GM23338 (cell line): ENCODE measurements around the gene ACTRT1. TPM values are rescaled to one million over a fixed set of nuclear protein-coding genes. Genes with fewer than 3 reads are reported as not detected.

ENCODE experiments used
- ATAC-seq: fragments of 200-7000 bp; cut with Tn5 transposase; 3 replicates; pipeline ENCODE4 v1.9.1; 2020
- DNase-seq: peaks from one replicate; pipeline ENCODE4 v3.0.0-alpha.2; 2015; ENCODE audit warnings: low spot score
- H2AFZ ChIP-seq: fragments of 200-600 bp; sonication (generic); 2 replicates; pipeline ENCODE4 v1.8.0; 2016; ENCODE audit warnings: antibody characterized with exemption, mild to moderate bottlenecking, moderate library complexity
- H3F3A ChIP-seq: fragments of 200-600 bp; sonication (generic); replicated peaks from 2 replicates; pipeline ENCODE4 v1.8.0; 2017; ENCODE audit warnings: antibody characterized with exemption, mixed run types, low read depth
- H3K27ac ChIP-seq: fragments of 200-600 bp; sonication (generic); 2 replicates; pipeline ENCODE4 v1.6.1; 2016; ENCODE audit warnings: low read depth
- H3K27me3 ChIP-seq: fragments of 200-600 bp; sonication (generic); 2 replicates; pipeline ENCODE4 v1.8.0; 2016; ENCODE audit warnings: mild to moderate bottlenecking, mixed run types, moderate library complexity; ENCODE audit not compliant: insufficient read depth
- H3K36me3 ChIP-seq: fragments of 200-600 bp; sonication (generic); 2 replicates; pipeline ENCODE4 v1.8.0; 2016; ENCODE audit warnings: mild to moderate bottlenecking; ENCODE audit not compliant: insufficient read depth
- H3K4me1 ChIP-seq: fragments of 200-600 bp; sonication (generic); 2 replicates; pipeline ENCODE4 v1.8.0; 2016; ENCODE audit warnings: mild to moderate bottlenecking, moderate library complexity; ENCODE audit not compliant: insufficient read depth
- H3K4me2 ChIP-seq: fragments of 200-600 bp; sonication (generic); 2 replicates; pipeline ENCODE4 v1.7.1; 2017; ENCODE audit warnings: mixed run types
- H3K4me3 ChIP-seq: fragments of 200-600 bp; sonication (generic); 2 replicates; pipeline ENCODE4 v1.6.1; 2016; ENCODE audit warnings: mixed run types
- H3K79me2 ChIP-seq: fragments of 200-600 bp; sonication (generic); replicated peaks from 2 replicates; pipeline ENCODE4 v1.8.0; 2017; ENCODE audit warnings: mild to moderate bottlenecking; ENCODE audit not compliant: insufficient read depth
- H3K9me2 ChIP-seq: fragments of 200-600 bp; sonication (generic); 2 replicates; pipeline ENCODE4 v1.8.0; 2017; ENCODE audit not compliant: insufficient read depth
- H4K20me1 ChIP-seq: fragments of 200-600 bp; sonication (generic); replicated peaks from 2 replicates; pipeline ENCODE4 v1.8.0; 2017; ENCODE audit warnings: mild to moderate bottlenecking; ENCODE audit not compliant: insufficient read depth
- H3K27ac Mint-ChIP-seq: 2 replicates; pipeline ENCODE4 v1.8.0; 2020; ENCODE audit warnings: inconsistent platforms, mild to moderate bottlenecking, moderate library complexity, mixed read lengths
- H3K27me3 Mint-ChIP-seq: 3 replicates; pipeline ENCODE4 v1.8.0; 2022; ENCODE audit warnings: low read depth, mild to moderate bottlenecking, moderate library complexity, mixed read lengths, inconsistent platforms; ENCODE audit not compliant: insufficient read depth, poor library complexity
- H3K36me3 Mint-ChIP-seq: 3 replicates; pipeline ENCODE4 v1.8.0; 2021; ENCODE audit warnings: low read depth, mild to moderate bottlenecking, inconsistent platforms, moderate library complexity, mixed read lengths
- H3K4me1 Mint-ChIP-seq: 3 replicates; pipeline ENCODE4 v1.8.0; 2020; ENCODE audit warnings: mild to moderate bottlenecking, inconsistent platforms, mixed read lengths
- H3K4me3 Mint-ChIP-seq: 3 replicates; pipeline ENCODE4 v1.8.0; 2021; ENCODE audit warnings: moderate library complexity, mild to moderate bottlenecking, inconsistent platforms, mixed read lengths
- H3K9me3 Mint-ChIP-seq: 3 replicates; pipeline ENCODE4 v1.8.0; 2020; ENCODE audit warnings: moderate library complexity, mild to moderate bottlenecking, inconsistent platforms, mixed read lengths
- CREB1 ChIP-seq: fragments of 250-450 bp; sonication (Bioruptor Pico); IDR thresholded peaks from 2 replicates; pipeline ENCODE4 v1.5.0; 2020; ENCODE audit warnings: low read depth, mild to moderate bottlenecking, moderate library complexity
- EZH2 ChIP-seq: fragments of 200-600 bp; sonication (generic); IDR thresholded peaks from one replicate; pipeline ENCODE4 v1.8.0; 2017; ENCODE audit warnings: antibody characterized with exemption, mild to moderate bottlenecking, low read depth; ENCODE audit not compliant: unreplicated experiment
- EZH2phosphoT487 ChIP-seq: fragments of 200-600 bp; sonication (generic); IDR thresholded peaks from one replicate; pipeline ENCODE4 v1.8.1; 2018; ENCODE audit warnings: antibody characterized with exemption; ENCODE audit not compliant: unreplicated experiment
- JUNB ChIP-seq: IDR thresholded peaks from one replicate; pipeline ENCODE4 v1.6.1; 2016; ENCODE audit warnings: antibody characterized with exemption; ENCODE audit not compliant: unreplicated experiment
- NANOG ChIP-seq: IDR thresholded peaks from 2 replicates; pipeline ENCODE4 v1.6.1; 2016; ENCODE audit warnings: antibody characterized with exemption, borderline replicate concordance
- POLR2AphosphoS5 ChIP-seq: IDR thresholded peaks from 2 replicates; pipeline ENCODE4 v1.6.1; 2016; ENCODE audit warnings: antibody characterized with exemption, low read depth
- STAT1 ChIP-seq: IDR thresholded peaks from one replicate; pipeline ENCODE4 v1.6.1; 2016; ENCODE audit warnings: antibody characterized with exemption; ENCODE audit not compliant: unreplicated experiment
- ZNF114 ChIP-seq: fragments of 250-450 bp; sonication (Bioruptor Pico); IDR thresholded peaks from 2 replicates; pipeline ENCODE4 v1.5.0; 2020; ENCODE audit warnings: mild to moderate bottlenecking, moderate library complexity
- ZNF331 ChIP-seq: fragments of 250-450 bp; sonication (Bioruptor Pico); IDR thresholded peaks from 2 replicates; pipeline ENCODE4 v1.5.0; 2020; ENCODE audit warnings: low read depth, mild to moderate bottlenecking, moderate library complexity
- polyA plus RNA-seq: library from polyadenylated mRNA; unstranded; fragments of >200 nt; fragmentation: Nextera tagmentation; extraction: Ambion mirVana; gene quantifications from 2 replicates; pipeline ENCODE4 v1.2.1, GENCODE V29; 2016
- total RNA-seq: library from RNA; depleted of rRNA; stranded (reverse); fragments of >200 nt; shearing (Covaris generic); gene quantifications from 2 replicates; pipeline ENCODE4 v1.2.3, GENCODE V29; 2014
- TF ChIP-seq, protein P1 (sequence below), 2 experiments: fragments of 200-600 bp in 1 of 2; sonication (generic) in 1 of 2; conservative IDR thresholded peaks; 2 replicates each; pipeline versions ENCODE4 v1.5.1 to v1.6.1; 2016 to 2017; ENCODE audit warnings: antibody characterized with exemption in 2 of 2, low read depth in 2 of 2, mild to moderate bottlenecking in 2 of 2, moderate library complexity in 1 of 2
- TF ChIP-seq, protein P2 (sequence below): IDR thresholded peaks from one replicate; pipeline ENCODE4 v1.6.1; 2018; ENCODE audit warnings: antibody characterized with exemption; ENCODE audit not compliant: unreplicated experiment
- TF ChIP-seq, protein P3 (sequence below): fragments of 250-450 bp; sonication (Bioruptor Pico); IDR thresholded peaks from 2 replicates; pipeline ENCODE4 v1.5.0; 2020; ENCODE audit warnings: mild to moderate bottlenecking, moderate library complexity
- TF ChIP-seq, protein P4 (sequence below): IDR thresholded peaks from 2 replicates; pipeline ENCODE4 v1.6.1; 2016; ENCODE audit warnings: antibody characterized with exemption

The ACTRT1 gene
- total and polyA plus RNA-seq, 2 experiments from 2014 or later = not detected

DNA sequence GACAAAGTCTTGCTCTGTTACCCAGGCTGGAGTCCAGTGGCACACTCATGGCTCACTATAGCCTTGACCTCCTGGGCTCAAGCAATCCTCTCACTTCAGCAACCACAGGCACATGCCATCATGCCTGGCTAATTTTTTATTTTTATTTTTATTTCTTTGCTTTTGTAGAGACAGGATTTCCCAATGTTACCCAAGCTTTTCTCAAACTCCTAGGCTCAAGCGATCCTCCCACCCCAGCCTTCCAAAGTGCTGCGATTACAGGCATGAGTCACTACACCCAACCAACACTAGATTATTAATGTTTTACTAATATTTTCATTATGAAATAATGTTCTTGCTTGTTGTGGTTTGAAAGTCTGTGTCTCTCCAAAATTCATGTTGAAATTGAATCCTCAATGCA is 5.2 kb upstream of the ACTRT1 start:
- H3K27me3 ChIP-seq = no peaks in the 10 kb centered on the region
- no peak for DNase-seq
- no peaks in the 10 kb centered on the region for H3K4me1 ChIP-seq
- Mint-ChIP-seq H3K4me3 (no peak overlapping the region), H3K27ac (no peak overlapping the region), H3K9me3 (no peaks in the 10 kb centered on the region; the same call in 2 of the 3 replicates), H3K36me3 (no peaks in the 10 kb centered on the region), H3K27me3 (peaks cover 1% of the 10 kb centered on the region), H3K4me1 (no peaks in the 10 kb centered on the region)
- TF ChIP-seq POLR2AphosphoS5 (no peak), ZNF114 (no peak), NANOG (no peak), EZH2 (no peak), STAT1 (no peak), JUNB (no peak), ZNF331 (CRISPR knock-in tag) (no peak), EZH2phosphoT487 (no peak), CREB1 (no peak)
- TF ChIP-seq, protein P1, sequence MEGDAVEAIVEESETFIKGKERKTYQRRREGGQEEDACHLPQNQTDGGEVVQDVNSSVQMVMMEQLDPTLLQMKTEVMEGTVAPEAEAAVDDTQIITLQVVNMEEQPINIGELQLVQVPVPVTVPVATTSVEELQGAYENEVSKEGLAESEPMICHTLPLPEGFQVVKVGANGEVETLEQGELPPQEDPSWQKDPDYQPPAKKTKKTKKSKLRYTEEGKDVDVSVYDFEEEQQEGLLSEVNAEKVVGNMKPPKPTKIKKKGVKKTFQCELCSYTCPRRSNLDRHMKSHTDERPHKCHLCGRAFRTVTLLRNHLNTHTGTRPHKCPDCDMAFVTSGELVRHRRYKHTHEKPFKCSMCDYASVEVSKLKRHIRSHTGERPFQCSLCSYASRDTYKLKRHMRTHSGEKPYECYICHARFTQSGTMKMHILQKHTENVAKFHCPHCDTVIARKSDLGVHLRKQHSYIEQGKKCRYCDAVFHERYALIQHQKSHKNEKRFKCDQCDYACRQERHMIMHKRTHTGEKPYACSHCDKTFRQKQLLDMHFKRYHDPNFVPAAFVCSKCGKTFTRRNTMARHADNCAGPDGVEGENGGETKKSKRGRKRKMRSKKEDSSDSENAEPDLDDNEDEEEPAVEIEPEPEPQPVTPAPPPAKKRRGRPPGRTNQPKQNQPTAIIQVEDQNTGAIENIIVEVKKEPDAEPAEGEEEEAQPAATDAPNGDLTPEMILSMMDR (conservative IDR thresholded peaks at IDR 0.05; ENCODE audit: low read depth in 2 of 2) = no peak
- TF ChIP-seq, protein P2, sequence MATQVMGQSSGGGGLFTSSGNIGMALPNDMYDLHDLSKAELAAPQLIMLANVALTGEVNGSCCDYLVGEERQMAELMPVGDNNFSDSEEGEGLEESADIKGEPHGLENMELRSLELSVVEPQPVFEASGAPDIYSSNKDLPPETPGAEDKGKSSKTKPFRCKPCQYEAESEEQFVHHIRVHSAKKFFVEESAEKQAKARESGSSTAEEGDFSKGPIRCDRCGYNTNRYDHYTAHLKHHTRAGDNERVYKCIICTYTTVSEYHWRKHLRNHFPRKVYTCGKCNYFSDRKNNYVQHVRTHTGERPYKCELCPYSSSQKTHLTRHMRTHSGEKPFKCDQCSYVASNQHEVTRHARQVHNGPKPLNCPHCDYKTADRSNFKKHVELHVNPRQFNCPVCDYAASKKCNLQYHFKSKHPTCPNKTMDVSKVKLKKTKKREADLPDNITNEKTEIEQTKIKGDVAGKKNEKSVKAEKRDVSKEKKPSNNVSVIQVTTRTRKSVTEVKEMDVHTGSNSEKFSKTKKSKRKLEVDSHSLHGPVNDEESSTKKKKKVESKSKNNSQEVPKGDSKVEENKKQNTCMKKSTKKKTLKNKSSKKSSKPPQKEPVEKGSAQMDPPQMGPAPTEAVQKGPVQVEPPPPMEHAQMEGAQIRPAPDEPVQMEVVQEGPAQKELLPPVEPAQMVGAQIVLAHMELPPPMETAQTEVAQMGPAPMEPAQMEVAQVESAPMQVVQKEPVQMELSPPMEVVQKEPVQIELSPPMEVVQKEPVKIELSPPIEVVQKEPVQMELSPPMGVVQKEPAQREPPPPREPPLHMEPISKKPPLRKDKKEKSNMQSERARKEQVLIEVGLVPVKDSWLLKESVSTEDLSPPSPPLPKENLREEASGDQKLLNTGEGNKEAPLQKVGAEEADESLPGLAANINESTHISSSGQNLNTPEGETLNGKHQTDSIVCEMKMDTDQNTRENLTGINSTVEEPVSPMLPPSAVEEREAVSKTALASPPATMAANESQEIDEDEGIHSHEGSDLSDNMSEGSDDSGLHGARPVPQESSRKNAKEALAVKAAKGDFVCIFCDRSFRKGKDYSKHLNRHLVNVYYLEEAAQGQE = no peak
- TF ChIP-seq, protein P3, sequence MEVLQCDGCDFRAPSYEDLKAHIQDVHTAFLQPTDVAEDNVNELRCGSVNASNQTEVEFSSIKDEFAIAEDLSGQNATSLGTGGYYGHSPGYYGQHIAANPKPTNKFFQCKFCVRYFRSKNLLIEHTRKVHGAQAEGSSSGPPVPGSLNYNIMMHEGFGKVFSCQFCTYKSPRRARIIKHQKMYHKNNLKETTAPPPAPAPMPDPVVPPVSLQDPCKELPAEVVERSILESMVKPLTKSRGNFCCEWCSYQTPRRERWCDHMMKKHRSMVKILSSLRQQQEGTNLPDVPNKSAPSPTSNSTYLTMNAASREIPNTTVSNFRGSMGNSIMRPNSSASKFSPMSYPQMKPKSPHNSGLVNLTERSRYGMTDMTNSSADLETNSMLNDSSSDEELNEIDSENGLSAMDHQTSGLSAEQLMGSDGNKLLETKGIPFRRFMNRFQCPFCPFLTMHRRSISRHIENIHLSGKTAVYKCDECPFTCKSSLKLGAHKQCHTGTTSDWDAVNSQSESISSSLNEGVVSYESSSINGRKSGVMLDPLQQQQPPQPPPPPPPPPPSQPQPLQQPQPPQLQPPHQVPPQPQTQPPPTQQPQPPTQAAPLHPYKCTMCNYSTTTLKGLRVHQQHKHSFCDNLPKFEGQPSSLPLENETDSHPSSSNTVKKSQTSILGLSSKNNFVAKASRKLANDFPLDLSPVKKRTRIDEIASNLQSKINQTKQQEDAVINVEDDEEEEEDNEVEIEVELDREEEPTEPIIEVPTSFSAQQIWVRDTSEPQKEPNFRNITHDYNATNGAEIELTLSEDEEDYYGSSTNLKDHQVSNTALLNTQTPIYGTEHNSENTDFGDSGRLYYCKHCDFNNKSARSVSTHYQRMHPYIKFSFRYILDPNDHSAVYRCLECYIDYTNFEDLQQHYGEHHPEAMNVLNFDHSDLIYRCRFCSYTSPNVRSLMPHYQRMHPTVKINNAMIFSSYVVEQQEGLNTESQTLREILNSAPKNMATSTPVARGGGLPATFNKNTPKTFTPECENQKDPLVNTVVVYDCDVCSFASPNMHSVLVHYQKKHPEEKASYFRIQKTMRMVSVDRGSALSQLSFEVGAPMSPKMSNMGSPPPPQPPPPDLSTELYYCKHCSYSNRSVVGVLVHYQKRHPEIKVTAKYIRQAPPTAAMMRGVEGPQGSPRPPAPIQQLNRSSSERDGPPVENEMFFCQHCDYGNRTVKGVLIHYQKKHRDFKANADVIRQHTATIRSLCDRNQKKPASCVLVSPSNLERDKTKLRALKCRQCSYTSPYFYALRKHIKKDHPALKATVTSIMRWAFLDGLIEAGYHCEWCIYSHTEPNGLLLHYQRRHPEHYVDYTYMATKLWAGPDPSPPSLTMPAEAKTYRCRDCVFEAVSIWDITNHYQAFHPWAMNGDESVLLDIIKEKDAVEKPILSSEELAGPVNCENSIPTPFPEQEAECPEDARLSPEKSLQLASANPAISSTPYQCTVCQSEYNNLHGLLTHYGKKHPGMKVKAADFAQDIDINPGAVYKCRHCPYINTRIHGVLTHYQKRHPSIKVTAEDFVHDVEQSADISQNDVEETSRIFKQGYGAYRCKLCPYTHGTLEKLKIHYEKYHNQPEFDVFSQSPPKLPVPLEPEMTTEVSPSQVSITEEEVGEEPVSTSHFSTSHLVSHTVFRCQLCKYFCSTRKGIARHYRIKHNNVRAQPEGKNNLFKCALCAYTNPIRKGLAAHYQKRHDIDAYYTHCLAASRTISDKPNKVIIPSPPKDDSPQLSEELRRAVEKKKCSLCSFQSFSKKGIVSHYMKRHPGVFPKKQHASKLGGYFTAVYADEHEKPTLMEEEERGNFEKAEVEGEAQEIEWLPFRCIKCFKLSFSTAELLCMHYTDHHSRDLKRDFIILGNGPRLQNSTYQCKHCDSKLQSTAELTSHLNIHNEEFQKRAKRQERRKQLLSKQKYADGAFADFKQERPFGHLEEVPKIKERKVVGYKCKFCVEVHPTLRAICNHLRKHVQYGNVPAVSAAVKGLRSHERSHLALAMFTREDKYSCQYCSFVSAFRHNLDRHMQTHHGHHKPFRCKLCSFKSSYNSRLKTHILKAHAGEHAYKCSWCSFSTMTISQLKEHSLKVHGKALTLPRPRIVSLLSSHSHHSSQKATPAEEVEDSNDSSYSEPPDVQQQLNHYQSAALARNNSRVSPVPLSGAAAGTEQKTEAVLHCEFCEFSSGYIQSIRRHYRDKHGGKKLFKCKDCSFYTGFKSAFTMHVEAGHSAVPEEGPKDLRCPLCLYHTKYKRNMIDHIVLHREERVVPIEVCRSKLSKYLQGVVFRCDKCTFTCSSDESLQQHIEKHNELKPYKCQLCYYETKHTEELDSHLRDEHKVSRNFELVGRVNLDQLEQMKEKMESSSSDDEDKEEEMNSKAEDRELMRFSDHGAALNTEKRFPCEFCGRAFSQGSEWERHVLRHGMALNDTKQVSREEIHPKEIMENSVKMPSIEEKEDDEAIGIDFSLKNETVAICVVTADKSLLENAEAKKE (CRISPR knock-in tag) = no peak
- TF ChIP-seq, protein P4, sequence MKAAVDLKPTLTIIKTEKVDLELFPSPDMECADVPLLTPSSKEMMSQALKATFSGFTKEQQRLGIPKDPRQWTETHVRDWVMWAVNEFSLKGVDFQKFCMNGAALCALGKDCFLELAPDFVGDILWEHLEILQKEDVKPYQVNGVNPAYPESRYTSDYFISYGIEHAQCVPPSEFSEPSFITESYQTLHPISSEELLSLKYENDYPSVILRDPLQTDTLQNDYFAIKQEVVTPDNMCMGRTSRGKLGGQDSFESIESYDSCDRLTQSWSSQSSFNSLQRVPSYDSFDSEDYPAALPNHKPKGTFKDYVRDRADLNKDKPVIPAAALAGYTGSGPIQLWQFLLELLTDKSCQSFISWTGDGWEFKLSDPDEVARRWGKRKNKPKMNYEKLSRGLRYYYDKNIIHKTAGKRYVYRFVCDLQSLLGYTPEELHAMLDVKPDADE = no peak
- no peaks in the 10 kb centered on the region for H3K36me3 ChIP-seq
- H3K9me2 ChIP-seq = no peaks in the 10 kb centered on the region
- H3K4me3 ChIP-seq = no peak overlapping the region
- H4K20me1 ChIP-seq = no peaks in the 10 kb centered on the region
- ATAC-seq = no peak
- no peak overlapping the region for H3K27ac ChIP-seq
- no peaks in the 10 kb centered on the region for H3K79me2 ChIP-seq
- H3F3A ChIP-seq = no peaks in the 10 kb centered on the region
- no peak overlapping the region for H2AFZ ChIP-seq
- H3K4me2 ChIP-seq = no peak overlapping the region
